SKM-1 (cell line): ENCODE data around the gene ACOX2.
"Not testable (repeated sequence)": the region's sequence is repeated elsewhere in the genome, so short reads cannot be mapped to it uniquely, and the experiment has no call there.

Source experiments
- DNase-seq: peaks from one replicate; lab custom pipeline; 2025; ENCODE audit not compliant: unreplicated experiment; lab: John Stamatoyannopoulos, UW

Gene ACOX2

DNA sequence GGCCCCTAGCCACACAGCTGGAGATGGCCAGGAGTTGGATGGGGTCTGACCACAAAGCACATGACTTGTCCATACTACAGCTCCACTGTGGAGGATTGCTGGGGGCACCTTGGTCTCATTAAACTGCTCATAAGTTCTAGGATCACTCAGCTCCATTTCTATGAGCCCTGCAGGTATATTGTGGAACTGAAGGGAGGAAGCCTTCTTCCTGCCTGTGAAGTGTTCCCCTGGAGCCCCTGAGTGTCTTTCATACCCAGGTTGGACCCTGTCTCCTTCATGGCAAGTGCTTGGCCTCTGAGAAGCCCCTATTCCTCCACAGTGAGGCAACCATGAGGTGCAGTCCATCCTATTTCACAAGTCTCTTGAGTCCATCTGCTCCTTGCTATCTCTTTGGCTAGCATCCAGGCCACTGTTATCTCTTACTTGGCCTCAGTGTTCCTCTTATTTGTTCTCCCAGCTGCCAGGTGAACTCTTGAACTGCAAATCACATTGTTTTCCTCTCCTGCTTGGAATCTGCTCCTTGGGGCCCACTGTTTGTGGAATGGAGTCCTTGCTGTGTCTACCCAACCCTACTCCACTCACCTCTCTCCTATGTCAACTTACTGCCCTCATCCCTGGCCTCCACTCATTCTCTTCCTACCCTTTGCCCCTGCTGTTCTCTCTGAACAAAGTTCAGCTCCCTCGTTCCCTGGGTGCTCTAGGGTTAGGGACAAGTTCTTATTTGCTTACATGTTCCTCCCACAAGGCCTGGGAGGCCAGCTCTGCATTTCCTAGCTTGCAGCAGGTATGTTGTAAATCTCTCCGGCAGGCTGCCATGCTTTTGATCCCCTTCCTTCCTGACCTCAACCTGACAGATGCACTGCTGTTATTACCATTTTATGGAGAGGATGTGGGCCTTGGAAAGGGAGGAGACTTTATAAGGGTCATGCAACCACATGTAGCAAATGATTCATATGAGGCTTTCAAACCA, 1.2 kb downstream of the ACOX2 start:
- DNase-seq: no peak

- no peak for DNase-seq
Measured at GRCh38 chr3:58534592-58535494, 2.1 kb downstream of the ACOX2 start.

- DNase-seq: peak; percentile 36
Measured at GRCh38 chr3:58532794-58533220, 4.2 kb downstream of the ACOX2 start.

DNA sequence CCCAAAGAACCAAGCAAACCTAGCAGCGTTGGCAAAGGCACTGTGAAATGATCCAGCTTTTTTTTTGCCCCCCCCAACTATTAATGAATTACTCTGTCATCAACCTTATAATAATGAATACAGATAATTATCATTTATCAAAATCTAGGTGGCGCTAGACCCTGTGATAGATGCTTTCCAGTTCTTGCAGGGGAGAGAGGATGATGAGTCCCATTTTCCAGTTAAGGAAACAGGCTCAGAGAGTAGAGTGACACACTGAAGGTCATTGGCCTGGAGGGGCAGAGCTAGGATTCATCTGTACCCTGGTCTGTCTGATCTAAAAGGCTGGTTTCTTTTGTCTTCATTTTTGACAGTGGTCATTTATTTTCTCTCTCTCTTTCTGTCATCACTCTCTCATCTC, 5.0 kb downstream of the ACOX2 start:
- DNase-seq: no peak

DNA sequence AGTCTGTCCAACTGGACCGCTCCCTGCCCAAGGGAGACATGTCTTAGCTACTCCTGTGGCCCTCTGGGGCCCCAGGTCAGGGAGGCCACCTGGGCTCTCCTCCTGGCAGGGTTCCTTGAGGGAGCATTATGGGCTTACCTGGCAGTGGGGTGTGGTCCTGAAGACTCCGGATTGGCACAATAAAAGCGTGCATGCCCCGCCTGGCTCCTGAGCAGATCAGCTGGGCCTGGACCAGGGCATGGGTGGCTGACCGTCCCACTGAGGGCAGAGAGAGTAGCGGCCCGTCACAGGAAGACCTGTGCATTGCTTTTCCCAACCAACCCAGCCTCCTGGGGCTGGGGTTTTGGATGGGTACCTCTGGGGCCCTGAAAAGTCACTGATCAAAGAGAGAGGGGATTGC, 5.4 kb downstream of the ACOX2 start:
- no peak for DNase-seq

DNA sequence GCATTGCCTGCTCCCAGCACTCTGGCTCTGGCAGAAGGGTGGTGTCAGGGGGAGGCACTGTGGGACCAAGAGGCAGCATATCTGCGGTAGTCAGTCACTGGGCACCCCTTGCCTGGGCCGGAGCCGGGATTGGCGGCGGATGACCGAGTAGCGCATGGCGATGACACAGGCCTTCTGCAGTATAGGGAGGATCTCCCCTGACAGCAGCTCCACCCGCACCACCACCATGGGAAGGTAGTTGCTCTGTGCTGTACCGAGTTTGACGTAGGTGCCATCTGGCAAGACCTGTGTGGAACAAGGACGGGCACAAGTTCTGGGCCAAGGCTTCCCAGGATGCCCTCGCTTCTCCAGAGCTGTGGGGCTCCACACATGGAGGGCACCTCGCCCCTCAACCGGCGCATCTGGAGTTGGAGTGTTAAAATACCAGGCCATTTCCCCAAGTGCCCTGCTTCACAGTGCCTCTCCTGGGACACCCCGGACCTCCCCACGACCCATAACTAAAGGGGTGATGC, 6.6 kb downstream of the ACOX2 start:
- no peak for DNase-seq

DNA sequence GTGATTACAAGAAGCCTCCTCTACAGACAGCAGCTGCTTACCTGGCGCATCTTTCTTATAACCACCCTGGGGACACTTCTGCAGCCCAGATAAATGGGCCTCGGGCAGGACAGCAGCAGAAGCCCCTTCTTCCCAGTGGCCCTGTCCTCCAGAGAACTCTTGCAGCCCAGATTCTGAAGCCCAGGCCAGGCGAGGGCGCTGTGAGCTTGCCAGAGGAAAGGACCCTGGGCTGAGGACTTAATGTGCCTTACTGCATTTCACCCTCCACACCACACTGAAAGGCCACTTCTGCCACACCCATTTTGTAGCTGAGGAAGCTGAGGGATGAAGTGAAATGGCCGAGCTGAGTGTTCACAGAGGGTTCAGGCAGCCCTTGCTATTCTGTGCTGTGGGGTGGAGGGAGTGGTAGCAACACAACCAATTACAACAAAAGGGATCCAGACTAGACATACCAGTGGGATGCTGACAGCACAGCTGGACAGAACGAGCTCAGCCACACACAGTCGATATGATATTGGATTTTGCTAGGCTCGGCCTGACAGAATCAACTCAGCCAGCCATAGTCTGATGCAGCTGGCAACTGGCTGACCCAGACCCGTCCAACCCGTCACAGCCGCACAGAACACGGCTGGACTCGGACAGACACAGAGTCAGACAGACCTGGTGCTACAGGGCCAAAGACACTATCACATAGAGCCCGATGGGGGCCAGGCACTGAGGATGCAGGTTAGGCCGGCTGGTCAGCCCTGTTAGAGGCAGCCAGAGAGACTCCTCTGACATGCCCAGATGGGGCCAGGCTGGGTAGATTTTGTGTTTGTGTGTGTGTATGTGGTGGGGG, 7.3 kb downstream of the ACOX2 start:
- DNase-seq: peak; percentile 73

DNA sequence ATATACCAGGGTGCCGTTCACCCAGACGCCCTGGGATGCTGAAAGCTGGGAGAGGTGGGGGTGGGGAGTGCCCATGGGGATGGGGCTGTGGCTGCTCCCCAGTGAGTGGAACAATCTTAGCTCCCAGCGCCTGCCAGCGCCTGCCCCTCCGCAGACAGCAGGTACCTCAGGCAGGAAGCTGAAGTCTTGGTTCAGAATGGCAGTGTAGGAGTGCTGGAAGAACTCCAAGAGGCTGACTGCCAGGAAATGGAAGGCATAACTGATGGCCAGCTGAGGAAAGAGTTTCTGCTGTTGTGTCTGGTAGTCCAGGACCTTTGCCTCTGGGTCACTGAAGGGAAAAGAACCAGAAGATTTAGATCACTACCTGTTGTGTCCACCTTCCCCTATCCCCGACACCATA, 8.4 kb downstream of the ACOX2 start:
- DNase-seq: no peak

DNA sequence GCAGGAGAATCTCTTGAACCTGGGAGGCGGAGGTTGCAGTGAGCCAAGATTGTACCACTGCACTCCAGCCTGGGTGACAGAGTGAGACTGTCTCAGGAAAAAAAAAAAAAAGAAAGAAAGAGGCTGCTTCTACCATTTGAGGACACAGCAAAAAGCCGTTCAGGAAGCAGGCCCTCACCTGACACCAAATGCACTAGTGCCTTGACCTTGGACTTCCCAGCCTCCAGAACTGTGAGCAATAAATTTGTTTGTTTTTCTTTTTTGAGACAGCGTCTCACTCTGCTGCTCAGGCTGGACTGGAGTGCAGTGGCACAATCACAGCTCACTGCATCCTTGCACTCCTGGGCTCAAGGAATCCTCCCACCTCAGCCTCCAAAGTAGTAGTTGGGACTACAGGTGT, 9.6 kb downstream of the ACOX2 start:
- DNase-seq: not testable (repeated sequence)

- DNase-seq: peak; percentile 68
Measured at GRCh38 chr3:58526515-58526957, 10.5 kb downstream of the ACOX2 start.

DNA sequence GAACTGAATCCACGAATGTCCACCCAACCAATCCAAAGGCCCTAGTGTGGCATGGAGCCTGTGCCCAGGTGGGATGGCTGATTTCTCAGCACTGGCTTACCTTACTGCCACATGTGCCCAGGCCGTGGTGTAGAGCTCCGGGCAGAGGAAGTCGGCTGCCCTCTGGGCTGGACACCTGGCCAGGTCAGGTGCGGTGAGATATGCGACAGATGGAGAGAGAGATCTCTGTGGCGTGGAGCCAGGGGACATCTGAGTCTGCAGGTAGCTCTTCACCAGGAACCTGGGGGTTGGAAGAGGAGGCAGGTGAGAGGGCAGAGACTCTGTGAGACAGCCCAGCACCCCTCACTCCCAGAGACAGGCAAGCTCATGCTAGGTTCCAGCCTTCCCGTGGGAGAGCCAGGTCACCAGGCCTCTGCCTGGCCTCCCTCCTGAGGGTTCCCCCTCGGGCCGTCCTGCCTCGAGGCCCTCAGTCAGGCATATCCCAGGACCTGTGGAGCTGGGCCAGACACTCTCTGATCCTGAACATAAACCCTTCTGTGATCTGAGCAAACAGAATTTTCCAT, 12.6 kb downstream of the ACOX2 start:
- no peak for DNase-seq

DNA sequence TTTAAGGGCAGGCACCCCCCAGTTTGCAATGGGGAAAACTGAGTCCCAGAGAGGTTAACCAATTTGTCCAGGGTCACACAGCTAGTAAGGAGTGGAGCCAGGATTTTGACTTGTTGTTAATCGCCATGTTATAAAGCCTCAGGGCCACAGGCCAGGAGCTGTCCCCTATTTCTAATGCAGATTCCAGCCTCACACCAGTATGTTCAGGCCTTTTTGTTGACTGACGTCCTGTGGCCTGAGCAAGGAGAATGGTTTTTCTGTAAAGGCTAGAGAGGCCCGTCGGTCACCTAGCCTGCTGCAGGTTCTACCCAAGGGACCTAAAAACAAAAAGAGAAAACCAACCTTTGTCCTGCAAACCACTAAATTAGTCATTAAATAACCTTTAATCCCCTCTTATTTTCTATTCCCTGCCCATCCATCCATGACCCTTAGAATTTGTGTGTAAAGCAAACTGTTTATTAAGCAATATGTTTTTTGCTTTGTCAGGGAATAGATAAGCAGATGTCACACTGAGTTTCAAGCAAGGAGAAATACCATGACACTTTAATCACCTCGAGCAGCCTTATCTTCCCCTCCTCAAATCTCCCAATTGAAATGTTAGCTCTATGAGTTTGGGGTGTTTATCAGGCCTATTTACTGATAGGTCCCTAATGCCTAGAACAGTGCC, 14.1 kb downstream of the ACOX2 start:
- no peak for DNase-seq

GRCh38 chr3:58521917-58522631, 14.9 kb downstream of the ACOX2 start:
- DNase-seq: no peak

GRCh38 chr3:58521336-58521670, 15.7 kb downstream of the ACOX2 start:
- DNase-seq: no peak

- DNase-seq: no peak
Measured at GRCh38 chr3:58520403-58521335, 16.3 kb downstream of the ACOX2 start.

GRCh38 chr3:58519668-58520402, 17.2 kb downstream of the ACOX2 start:
- DNase-seq: no peak

- DNase-seq: no peak
Measured at GRCh38 chr3:58518291-58518789, 18.6 kb downstream of the ACOX2 start.
